AG09309 (cell line): ENCODE data around the gene TRIM32.

Source experiments
- DNase-seq: peaks from one replicate; pipeline ENCODE4 v3.0.0-alpha.2; 2010; ENCODE audit warnings: low read depth
- H3K4me3 ChIP-seq: 2 replicates; pipeline ENCODE4 v1.5.1; 2011; ENCODE audit warnings: mild to moderate bottlenecking, low read depth, low read length, moderate library complexity; ENCODE audit not compliant: control insufficient read depth
- TF ChIP-seq, protein P1 (sequence below): IDR thresholded peaks from 2 replicates; pipeline ENCODE4 v1.5.1; 2011; ENCODE audit warnings: mild to moderate bottlenecking, low read depth, low read length, inconsistent platforms; ENCODE audit not compliant: insufficient read depth, control insufficient read depth; ENCODE audit errors: missing control alignments

Gene TRIM32

DNA sequence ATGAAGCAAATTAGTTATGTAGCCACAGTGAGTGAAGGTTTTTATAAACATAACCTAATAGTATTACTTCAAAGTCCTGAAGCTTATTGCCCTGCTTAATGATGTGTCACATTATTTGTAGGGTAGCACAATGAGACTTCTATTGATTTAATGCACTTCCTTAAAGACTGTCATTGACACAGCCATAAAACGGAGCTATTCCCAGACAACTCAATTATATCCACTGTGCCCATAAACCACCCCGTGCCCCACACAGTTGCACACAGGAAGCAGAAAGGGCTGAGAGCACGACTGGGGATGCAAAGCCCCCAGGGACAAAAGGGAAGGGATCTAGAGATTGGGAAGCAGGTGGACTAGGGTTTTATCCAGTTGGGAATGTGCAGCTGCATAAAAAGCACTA is 37.0 kb downstream of the TRIM32 start:
- H3K4me3 ChIP-seq: no peak overlapping the region
- TF ChIP-seq, protein P1, sequence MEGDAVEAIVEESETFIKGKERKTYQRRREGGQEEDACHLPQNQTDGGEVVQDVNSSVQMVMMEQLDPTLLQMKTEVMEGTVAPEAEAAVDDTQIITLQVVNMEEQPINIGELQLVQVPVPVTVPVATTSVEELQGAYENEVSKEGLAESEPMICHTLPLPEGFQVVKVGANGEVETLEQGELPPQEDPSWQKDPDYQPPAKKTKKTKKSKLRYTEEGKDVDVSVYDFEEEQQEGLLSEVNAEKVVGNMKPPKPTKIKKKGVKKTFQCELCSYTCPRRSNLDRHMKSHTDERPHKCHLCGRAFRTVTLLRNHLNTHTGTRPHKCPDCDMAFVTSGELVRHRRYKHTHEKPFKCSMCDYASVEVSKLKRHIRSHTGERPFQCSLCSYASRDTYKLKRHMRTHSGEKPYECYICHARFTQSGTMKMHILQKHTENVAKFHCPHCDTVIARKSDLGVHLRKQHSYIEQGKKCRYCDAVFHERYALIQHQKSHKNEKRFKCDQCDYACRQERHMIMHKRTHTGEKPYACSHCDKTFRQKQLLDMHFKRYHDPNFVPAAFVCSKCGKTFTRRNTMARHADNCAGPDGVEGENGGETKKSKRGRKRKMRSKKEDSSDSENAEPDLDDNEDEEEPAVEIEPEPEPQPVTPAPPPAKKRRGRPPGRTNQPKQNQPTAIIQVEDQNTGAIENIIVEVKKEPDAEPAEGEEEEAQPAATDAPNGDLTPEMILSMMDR: no peak
- no peak for DNase-seq

DNA sequence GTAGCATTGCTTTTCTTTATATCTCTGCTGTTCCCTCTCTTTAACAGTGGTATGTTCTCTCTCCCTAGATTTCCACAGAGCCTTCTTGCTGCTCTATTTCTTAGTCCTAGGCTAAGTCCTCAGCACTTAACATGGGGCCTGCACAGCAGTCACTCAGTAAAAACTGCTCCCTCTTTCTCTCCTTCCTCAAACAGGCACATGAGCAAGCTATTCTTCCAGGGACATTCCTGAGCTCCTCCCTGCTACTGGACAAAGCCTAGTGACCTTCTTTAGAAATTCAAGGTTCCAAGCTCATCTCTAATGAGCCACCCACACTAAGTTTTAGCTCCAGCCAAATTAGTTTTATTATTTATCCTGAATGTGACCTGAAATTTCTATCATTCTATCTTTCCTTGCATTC is 39.5 kb downstream of the TRIM32 start:
- TF ChIP-seq, protein P1: no peak
- no peak for DNase-seq
- no peak overlapping the region for H3K4me3 ChIP-seq

- TF ChIP-seq, protein P1: no peak
- no peak overlapping the region for H3K4me3 ChIP-seq
- DNase-seq: no peak
These were observed 46.0 kb downstream of the TRIM32 start for GRCh38 chr9:116733010-116733641.

DNA sequence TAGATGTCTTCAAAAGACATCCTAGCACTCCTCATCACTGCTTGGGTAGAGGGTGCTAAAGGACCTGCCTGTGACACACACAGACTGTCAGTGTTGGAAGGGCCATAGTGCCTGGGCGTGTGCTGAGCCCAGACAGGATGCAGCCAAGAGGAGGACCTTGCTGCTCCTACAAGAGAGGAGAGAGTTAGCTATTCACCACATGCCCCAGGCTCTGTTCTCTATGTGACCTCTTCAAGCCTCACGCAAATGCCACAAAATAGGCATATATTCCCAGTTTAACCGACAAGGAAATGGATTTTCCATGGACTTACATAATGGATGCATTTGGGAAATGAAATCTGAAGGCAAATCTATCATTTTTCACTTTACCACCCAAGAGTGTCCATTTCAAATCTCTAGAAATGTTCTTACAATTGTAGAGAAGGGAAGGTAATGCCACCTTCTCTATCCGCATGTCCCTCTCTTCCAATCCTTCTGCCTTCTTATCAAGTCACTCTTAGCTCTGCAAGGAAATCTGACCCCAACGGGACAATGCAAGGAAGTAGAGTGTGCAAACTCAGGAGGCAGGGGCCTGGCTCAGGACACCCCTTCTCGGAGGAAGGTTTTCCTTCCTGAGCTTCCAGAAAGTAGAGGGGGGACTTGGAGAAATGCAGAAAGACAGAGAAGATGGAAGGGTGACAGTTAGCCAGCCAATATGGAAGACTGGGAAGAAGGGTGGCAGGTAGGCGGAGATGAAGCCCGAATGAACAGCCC is 49.5 kb downstream of the TRIM32 start:
- no peak overlapping the region for H3K4me3 ChIP-seq
- TF ChIP-seq, protein P1: no peak
- DNase-seq: no peak

- peak; percentile 13 for DNase-seq
These were observed 50.0 kb downstream of the TRIM32 start for GRCh38 chr9:116737152-116737546.

DNA sequence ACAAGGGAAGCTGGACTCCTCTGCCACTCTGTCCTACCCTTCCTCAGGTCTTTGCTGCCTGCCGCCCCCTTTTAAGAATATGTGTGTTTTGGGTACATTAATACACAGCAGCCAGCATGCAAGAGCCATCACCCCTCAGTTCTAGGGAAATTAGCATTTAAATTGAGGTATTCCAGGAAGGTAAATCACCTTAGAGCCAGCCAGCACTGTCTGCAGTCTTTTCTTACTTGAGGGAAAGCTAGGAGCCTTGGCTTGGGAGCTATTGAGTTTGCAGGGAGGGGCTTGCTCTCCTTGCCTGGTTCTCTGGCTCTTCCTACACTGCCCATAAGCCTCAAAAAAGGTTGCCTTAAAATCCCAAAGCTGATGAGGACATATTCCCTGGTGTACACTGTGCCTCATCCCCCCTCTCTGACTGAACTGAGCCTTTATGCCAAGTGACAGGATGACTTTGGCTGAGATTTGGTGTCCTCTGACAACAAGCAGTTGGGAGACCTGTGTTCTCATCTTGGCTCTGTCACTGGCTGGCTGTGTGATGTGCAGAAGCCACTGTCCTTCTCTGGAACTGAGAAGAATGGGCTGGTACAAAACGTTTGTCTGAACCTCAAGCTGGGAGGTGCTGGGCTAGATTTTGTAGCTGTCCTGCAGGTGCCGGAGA is 54.1 kb downstream of the TRIM32 start:
- no peak for DNase-seq
- TF ChIP-seq, protein P1: no peak
- H3K4me3 ChIP-seq: no peak overlapping the region

More at GRCh38 chr9:116737152-116737546, 50.0 kb downstream of the TRIM32 start:
- TF ChIP-seq, protein P1: peak; percentile 98
- H3K4me3 ChIP-seq: no peak overlapping the region
